Measurements from ENCODE around the gene ARL2BP.

- no peak for TF ChIP-seq CTCF (IDR thresholded peaks at IDR 0.05)
- no peak for TF ChIP-seq ESRRA (CRISPR knock-in tag; IDR thresholded peaks at IDR 0.05; ENCODE audit: borderline replicate concordance)
- no peak for TF ChIP-seq ETV6 (CRISPR knock-in tag; IDR thresholded peaks at IDR 0.05)
- no peak for TF ChIP-seq NFE2L1 (CRISPR knock-in tag; IDR thresholded peaks at IDR 0.05)
- no peak for TF ChIP-seq USF2 (CRISPR knock-in tag; IDR thresholded peaks at IDR 0.05)
- no peak for TF ChIP-seq ERG (CRISPR knock-in tag; IDR thresholded peaks at IDR 0.05)
- TF ChIP-seq AR (CRISPR knock-in tag; IDR thresholded peaks at IDR 0.05) = no peak
- no peak for TF ChIP-seq EMX1 (CRISPR knock-in tag; IDR thresholded peaks at IDR 0.05)
- TF ChIP-seq ZNF263 (CRISPR knock-in tag; IDR thresholded peaks at IDR 0.05; ENCODE audit: low read depth) = no peak
- no peak for TF ChIP-seq ATF3 (CRISPR knock-in tag; conservative IDR thresholded peaks at IDR 0.05)
- TF ChIP-seq SP1 (CRISPR knock-in tag; conservative IDR thresholded peaks at IDR 0.05) = no peak
Observed at GRCh38 chr16:57271867-57272495, 26.9 kb downstream of the ARL2BP start.

Measured in WTC11 (cell line).